ENCODE results near the gene ART5. TPM values are rescaled to one million over a fixed set of nuclear protein-coding genes. Genes with fewer than 3 reads are reported as not detected.

Gene ART5
- total and polyA plus RNA-seq, 2 experiments from 2014 or later: 6.4 to 12.9 TPM

GRCh38 chr11:3635641-3636375 is 6.0 kb downstream of the ART5 start:
- DNase-seq (ENCODE audit: low spot score): no peak
- Histone ChIP-seq H3K27me3 (ENCODE audit: insufficient read depth) (peaks cover 2% of the 10 kb centered on the region; the same call in 1 of the 2 replicates), H2AFZ (no peak overlapping the region), H3F3A (replicated peaks; ENCODE audit: low read depth) (no peaks in the 10 kb centered on the region), H3K4me1 (ENCODE audit: insufficient read depth) (no peaks in the 10 kb centered on the region), H3K9me2 (ENCODE audit: insufficient read depth) (no peaks in the 10 kb centered on the region), H3K79me2 (replicated peaks; ENCODE audit: insufficient read depth) (no peaks in the 10 kb centered on the region), H3K4me3 (no peak overlapping the region), H3K36me3 (ENCODE audit: insufficient read depth) (no peaks in the 10 kb centered on the region), H3K4me2 (no peak overlapping the region), H4K20me1 (replicated peaks; ENCODE audit: insufficient read depth) (no peaks in the 10 kb centered on the region), H3K27ac (ENCODE audit: low read depth) (no peak overlapping the region)
- H3K4me1 Mint-ChIP-seq: no peaks in the 10 kb centered on the region
- no peak for ATAC-seq
- H3K27ac Mint-ChIP-seq: no peak overlapping the region
- H3K36me3 Mint-ChIP-seq (ENCODE audit: low read depth): peaks cover 7% of the 10 kb centered on the region; the same call in 2 of the 3 replicates
- no peaks in the 10 kb centered on the region; the same call in 2 of the 3 replicates for H3K9me3 Mint-ChIP-seq
- H3K4me3 Mint-ChIP-seq: no peak overlapping the region
- peaks cover 21% of the 10 kb centered on the region for H3K27me3 Mint-ChIP-seq (ENCODE audit: insufficient read depth, low read depth, poor library complexity)
- TF ChIP-seq EZH2phosphoT487 (IDR thresholded peaks at IDR 0.05; ENCODE audit: unreplicated experiment): no peak
- TF ChIP-seq ETS1 (IDR thresholded peaks at IDR 0.05): no peak
- TF ChIP-seq NANOG (IDR thresholded peaks at IDR 0.05; ENCODE audit: borderline replicate concordance): no peak
- TF ChIP-seq, protein P1, sequence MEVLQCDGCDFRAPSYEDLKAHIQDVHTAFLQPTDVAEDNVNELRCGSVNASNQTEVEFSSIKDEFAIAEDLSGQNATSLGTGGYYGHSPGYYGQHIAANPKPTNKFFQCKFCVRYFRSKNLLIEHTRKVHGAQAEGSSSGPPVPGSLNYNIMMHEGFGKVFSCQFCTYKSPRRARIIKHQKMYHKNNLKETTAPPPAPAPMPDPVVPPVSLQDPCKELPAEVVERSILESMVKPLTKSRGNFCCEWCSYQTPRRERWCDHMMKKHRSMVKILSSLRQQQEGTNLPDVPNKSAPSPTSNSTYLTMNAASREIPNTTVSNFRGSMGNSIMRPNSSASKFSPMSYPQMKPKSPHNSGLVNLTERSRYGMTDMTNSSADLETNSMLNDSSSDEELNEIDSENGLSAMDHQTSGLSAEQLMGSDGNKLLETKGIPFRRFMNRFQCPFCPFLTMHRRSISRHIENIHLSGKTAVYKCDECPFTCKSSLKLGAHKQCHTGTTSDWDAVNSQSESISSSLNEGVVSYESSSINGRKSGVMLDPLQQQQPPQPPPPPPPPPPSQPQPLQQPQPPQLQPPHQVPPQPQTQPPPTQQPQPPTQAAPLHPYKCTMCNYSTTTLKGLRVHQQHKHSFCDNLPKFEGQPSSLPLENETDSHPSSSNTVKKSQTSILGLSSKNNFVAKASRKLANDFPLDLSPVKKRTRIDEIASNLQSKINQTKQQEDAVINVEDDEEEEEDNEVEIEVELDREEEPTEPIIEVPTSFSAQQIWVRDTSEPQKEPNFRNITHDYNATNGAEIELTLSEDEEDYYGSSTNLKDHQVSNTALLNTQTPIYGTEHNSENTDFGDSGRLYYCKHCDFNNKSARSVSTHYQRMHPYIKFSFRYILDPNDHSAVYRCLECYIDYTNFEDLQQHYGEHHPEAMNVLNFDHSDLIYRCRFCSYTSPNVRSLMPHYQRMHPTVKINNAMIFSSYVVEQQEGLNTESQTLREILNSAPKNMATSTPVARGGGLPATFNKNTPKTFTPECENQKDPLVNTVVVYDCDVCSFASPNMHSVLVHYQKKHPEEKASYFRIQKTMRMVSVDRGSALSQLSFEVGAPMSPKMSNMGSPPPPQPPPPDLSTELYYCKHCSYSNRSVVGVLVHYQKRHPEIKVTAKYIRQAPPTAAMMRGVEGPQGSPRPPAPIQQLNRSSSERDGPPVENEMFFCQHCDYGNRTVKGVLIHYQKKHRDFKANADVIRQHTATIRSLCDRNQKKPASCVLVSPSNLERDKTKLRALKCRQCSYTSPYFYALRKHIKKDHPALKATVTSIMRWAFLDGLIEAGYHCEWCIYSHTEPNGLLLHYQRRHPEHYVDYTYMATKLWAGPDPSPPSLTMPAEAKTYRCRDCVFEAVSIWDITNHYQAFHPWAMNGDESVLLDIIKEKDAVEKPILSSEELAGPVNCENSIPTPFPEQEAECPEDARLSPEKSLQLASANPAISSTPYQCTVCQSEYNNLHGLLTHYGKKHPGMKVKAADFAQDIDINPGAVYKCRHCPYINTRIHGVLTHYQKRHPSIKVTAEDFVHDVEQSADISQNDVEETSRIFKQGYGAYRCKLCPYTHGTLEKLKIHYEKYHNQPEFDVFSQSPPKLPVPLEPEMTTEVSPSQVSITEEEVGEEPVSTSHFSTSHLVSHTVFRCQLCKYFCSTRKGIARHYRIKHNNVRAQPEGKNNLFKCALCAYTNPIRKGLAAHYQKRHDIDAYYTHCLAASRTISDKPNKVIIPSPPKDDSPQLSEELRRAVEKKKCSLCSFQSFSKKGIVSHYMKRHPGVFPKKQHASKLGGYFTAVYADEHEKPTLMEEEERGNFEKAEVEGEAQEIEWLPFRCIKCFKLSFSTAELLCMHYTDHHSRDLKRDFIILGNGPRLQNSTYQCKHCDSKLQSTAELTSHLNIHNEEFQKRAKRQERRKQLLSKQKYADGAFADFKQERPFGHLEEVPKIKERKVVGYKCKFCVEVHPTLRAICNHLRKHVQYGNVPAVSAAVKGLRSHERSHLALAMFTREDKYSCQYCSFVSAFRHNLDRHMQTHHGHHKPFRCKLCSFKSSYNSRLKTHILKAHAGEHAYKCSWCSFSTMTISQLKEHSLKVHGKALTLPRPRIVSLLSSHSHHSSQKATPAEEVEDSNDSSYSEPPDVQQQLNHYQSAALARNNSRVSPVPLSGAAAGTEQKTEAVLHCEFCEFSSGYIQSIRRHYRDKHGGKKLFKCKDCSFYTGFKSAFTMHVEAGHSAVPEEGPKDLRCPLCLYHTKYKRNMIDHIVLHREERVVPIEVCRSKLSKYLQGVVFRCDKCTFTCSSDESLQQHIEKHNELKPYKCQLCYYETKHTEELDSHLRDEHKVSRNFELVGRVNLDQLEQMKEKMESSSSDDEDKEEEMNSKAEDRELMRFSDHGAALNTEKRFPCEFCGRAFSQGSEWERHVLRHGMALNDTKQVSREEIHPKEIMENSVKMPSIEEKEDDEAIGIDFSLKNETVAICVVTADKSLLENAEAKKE (CRISPR knock-in tag; IDR thresholded peaks at IDR 0.05): no peak
- TF ChIP-seq POLR2AphosphoS5 (IDR thresholded peaks at IDR 0.05; ENCODE audit: low read depth): no peak
- no peak for TF ChIP-seq EZH2 (IDR thresholded peaks at IDR 0.05; ENCODE audit: low read depth, unreplicated experiment)
- no peak for TF ChIP-seq JUNB (IDR thresholded peaks at IDR 0.05; ENCODE audit: unreplicated experiment)
- no peak for TF ChIP-seq ZNF331 (CRISPR knock-in tag; IDR thresholded peaks at IDR 0.05; ENCODE audit: low read depth)
- TF ChIP-seq ZNF114 (CRISPR knock-in tag; IDR thresholded peaks at IDR 0.05): no peak

Data from GM23338 (cell line).